Measurements from ENCODE around the gene PTPRQ. TPM values are rescaled to one million over a fixed set of nuclear protein-coding genes. Genes with fewer than 3 reads are reported as not detected.

Gene PTPRQ
- polyA plus RNA-seq, 1 experiment: 5.1 TPM

DNA sequence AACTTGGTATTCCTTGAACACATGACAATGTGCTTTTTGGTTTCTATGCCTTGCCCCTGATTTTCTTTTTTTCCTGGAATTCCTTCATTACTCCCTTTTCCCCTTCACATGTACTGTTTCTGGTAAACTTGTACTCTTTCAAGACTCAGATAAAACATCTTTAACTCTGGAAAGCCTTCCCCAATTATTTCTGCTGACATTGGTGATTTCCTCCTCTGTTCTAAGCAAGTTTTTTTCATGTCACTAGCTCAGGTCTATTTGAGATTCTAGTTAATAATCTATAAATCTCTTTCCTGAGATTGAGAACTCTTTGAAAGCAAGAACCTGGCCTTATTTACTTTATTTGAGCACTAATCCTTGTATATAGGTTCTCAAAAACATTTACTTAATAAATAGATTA lies 24.0 kb upstream of the PTPRQ start:
- ChIA-PET POLR2A (no interaction called here), CTCF (no interaction called here)
- Histone ChIP-seq H3K27me3 (ENCODE audit: control insufficient read depth, insufficient read depth, low read length) (no peaks in the 10 kb centered on the region), H3K4me3 (ENCODE audit: low read depth, low read length) (no peak overlapping the region), H3K36me3 (ENCODE audit: control insufficient read depth, insufficient read depth, low read length) (no peaks in the 10 kb centered on the region)
- TF ChIP-seq, protein P1, sequence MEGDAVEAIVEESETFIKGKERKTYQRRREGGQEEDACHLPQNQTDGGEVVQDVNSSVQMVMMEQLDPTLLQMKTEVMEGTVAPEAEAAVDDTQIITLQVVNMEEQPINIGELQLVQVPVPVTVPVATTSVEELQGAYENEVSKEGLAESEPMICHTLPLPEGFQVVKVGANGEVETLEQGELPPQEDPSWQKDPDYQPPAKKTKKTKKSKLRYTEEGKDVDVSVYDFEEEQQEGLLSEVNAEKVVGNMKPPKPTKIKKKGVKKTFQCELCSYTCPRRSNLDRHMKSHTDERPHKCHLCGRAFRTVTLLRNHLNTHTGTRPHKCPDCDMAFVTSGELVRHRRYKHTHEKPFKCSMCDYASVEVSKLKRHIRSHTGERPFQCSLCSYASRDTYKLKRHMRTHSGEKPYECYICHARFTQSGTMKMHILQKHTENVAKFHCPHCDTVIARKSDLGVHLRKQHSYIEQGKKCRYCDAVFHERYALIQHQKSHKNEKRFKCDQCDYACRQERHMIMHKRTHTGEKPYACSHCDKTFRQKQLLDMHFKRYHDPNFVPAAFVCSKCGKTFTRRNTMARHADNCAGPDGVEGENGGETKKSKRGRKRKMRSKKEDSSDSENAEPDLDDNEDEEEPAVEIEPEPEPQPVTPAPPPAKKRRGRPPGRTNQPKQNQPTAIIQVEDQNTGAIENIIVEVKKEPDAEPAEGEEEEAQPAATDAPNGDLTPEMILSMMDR (IDR thresholded peaks at IDR 0.05; ENCODE audit: insufficient read depth, low read depth, low read length): no peak
- no peak for DNase-seq (ENCODE audit: low read depth)

- ChIA-PET POLR2A (interaction anchor here (0.6 kb wide), 1 partner anchor 9 kb away, joined by 9 read pairs; no protein-coding TSS in a partner anchor), CTCF (no interaction called here)
- Histone ChIP-seq H3K36me3 (ENCODE audit: control insufficient read depth, insufficient read depth, low read length) (no peaks in the 10 kb centered on the region), H3K27me3 (ENCODE audit: control insufficient read depth, insufficient read depth, low read length) (no peaks in the 10 kb centered on the region), H3K4me3 (ENCODE audit: low read depth, low read length) (no peak overlapping the region)
- TF ChIP-seq, protein P1 (IDR thresholded peaks at IDR 0.05; ENCODE audit: insufficient read depth, low read depth, low read length): no peak
- DNase-seq (ENCODE audit: low read depth): peak; percentile 26
Measured at GRCh38 chr12:80422550-80422949, 21.5 kb upstream of the PTPRQ start.

DNA sequence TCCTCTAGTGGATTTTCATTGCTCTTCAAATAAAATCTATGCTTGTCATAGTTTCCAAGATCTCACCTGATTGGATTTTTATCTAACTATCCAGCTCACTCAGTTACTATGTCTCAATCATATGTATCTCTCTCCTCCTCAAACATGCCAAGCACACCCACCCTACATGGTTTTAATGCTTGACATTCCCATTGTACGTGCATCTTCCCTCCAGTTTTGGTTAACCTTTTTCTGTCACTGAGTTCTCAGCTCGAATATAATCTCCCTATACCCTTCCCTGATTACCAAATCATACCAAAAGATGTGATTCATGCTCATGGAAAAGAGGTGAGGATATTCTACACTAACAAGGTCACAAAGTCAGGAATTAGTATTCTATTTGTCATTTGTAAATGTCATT lies 12.0 kb upstream of the PTPRQ start:
- H3K27me3 ChIP-seq (ENCODE audit: control insufficient read depth, insufficient read depth, low read length): no peaks in the 10 kb centered on the region
- TF ChIP-seq, protein P1 (IDR thresholded peaks at IDR 0.05; ENCODE audit: insufficient read depth, low read depth, low read length): no peak
- CTCF ChIA-PET: no interaction called here
- H3K36me3 ChIP-seq (ENCODE audit: control insufficient read depth, insufficient read depth, low read length): no peaks in the 10 kb centered on the region
- POLR2A ChIA-PET: no interaction called here
- no peak overlapping the region for H3K4me3 ChIP-seq (ENCODE audit: low read depth, low read length)
- DNase-seq (ENCODE audit: low read depth): no peak

- CTCF ChIA-PET: interaction anchor here (0.5 to 0.8 kb wide), 2 partner anchors 68 to 322 kb away, joined by 3 to 4 read pairs; no protein-coding TSS in a partner anchor
Measured at GRCh38 chr12:80441921-80442320, 2.1 kb upstream of the PTPRQ start.

GRCh38 chr12:80442426-80443222 lies 1.4 kb upstream of the PTPRQ start:
- no peak for DNase-seq (ENCODE audit: low read depth)

More at GRCh38 chr12:80441921-80442320, 2.1 kb upstream of the PTPRQ start:
- Histone ChIP-seq H3K4me3 (ENCODE audit: low read depth, low read length) (no peak overlapping the region), H3K27me3 (ENCODE audit: control insufficient read depth, insufficient read depth, low read length) (no peaks in the 10 kb centered on the region), H3K36me3 (ENCODE audit: control insufficient read depth, insufficient read depth, low read length) (no peaks in the 10 kb centered on the region)
- POLR2A ChIA-PET: no interaction called here
- DNase-seq (ENCODE audit: low read depth): peak; percentile 23
- TF ChIP-seq, protein P1 (IDR thresholded peaks at IDR 0.05; ENCODE audit: insufficient read depth, low read depth, low read length): no peak

More at GRCh38 chr12:80442426-80443222, 1.4 kb upstream of the PTPRQ start:
- no peak overlapping the region for H3K4me3 ChIP-seq (ENCODE audit: low read depth, low read length)
- ChIA-PET CTCF (interaction anchor here (0.5 to 0.8 kb wide), 2 partner anchors 67 to 321 kb away, joined by 3 to 4 read pairs; no protein-coding TSS in a partner anchor), POLR2A (no interaction called here)
- TF ChIP-seq, protein P1 (IDR thresholded peaks at IDR 0.05; ENCODE audit: insufficient read depth, low read depth, low read length): no peak
- H3K36me3 ChIP-seq (ENCODE audit: control insufficient read depth, insufficient read depth, low read length): no peaks in the 10 kb centered on the region
- H3K27me3 ChIP-seq (ENCODE audit: control insufficient read depth, insufficient read depth, low read length): no peaks in the 10 kb centered on the region

All from BJ (cell line).